AG10803 (cell line): ENCODE data around the gene REM2.

Experiments
- DNase-seq: peaks from one replicate; pipeline ENCODE4 v3.0.0; 2010; ENCODE audit warnings: low read depth
- H3K4me3 ChIP-seq: 2 replicates; pipeline ENCODE4 v1.5.1; 2011; ENCODE audit warnings: mild to moderate bottlenecking, low read length, control low read depth
- CTCF ChIP-seq: conservative IDR thresholded peaks from 2 replicates; pipeline ENCODE4 v1.5.1; 2011; ENCODE audit warnings: mild to moderate bottlenecking, low read length, control low read depth, inconsistent platforms

Gene REM2

GRCh38 chr14:22896356-22896755 lies 13.3 kb downstream of the REM2 start:
- TF ChIP-seq CTCF = no peak
- H3K4me3 ChIP-seq = no peak overlapping the region
- no peak for DNase-seq

GRCh38 chr14:22896760-22897159 lies 13.7 kb downstream of the REM2 start:
- no peak for DNase-seq
- TF ChIP-seq CTCF = no peak
- H3K4me3 ChIP-seq = no peak overlapping the region

GRCh38 chr14:22897357-22897756 lies 14.3 kb downstream of the REM2 start:
- TF ChIP-seq CTCF = no peak
- no peak for DNase-seq
- no peak overlapping the region for H3K4me3 ChIP-seq

- H3K4me3 ChIP-seq = no peak overlapping the region
- no peak for TF ChIP-seq CTCF
- peak; percentile 77 for DNase-seq
Measured at GRCh38 chr14:22898302-22899090, 15.5 kb downstream of the REM2 start.

- no peak overlapping the region for H3K4me3 ChIP-seq
- peak; percentile 74 for TF ChIP-seq CTCF
- DNase-seq = peak; percentile 76
Measured at GRCh38 chr14:22900081-22900799, 17.2 kb downstream of the REM2 start.

- TF ChIP-seq CTCF = no peak
- no peak overlapping the region for H3K4me3 ChIP-seq
- DNase-seq = no peak
Measured at GRCh38 chr14:22901799-22902198, 18.8 kb downstream of the REM2 start.

- no peak for TF ChIP-seq CTCF
- no peak overlapping the region for H3K4me3 ChIP-seq
- DNase-seq = no peak
Measured at GRCh38 chr14:22903742-22904087, 20.7 kb downstream of the REM2 start.
